OCI-LY7 (cell line): ENCODE data around the gene ZFYVE16.

ENCODE experiments used
- CTCF ChIP-seq: fragments of 200-600 bp; sonication (generic); conservative IDR thresholded peaks from 2 replicates; pipeline ENCODE4 v1.5.1; 2014; ENCODE audit warnings: mild to moderate bottlenecking, antibody characterized with exemption, low read length, moderate library complexity, mixed read lengths
- EZH2phosphoT487 ChIP-seq: fragments of 200-600 bp; sonication (generic); IDR thresholded peaks from 2 replicates; pipeline ENCODE4 v1.6.1; 2018; ENCODE audit warnings: low read depth, borderline replicate concordance, mild to moderate bottlenecking, mixed run types, antibody characterized with exemption, low read length, moderate library complexity, mixed read lengths

- no peak for TF ChIP-seq EZH2phosphoT487
- no peak for TF ChIP-seq CTCF
Measured at GRCh38 chr5:80463269-80463668, 55.4 kb downstream of the ZFYVE16 start.
